AG04449 (cell line): Measurements from ENCODE around the gene PARP15.
"Not testable (repeated sequence)": the region's sequence is repeated elsewhere in the genome, so short reads cannot be mapped to it uniquely, and the experiment has no call there.

Source experiments
- CTCF ChIA-PET: fragments of 350-600 bp; formaldehyde crosslinking; extraction: SDS; loops from one replicate; lab custom pipeline; 2021; ENCODE audit warnings: antibody characterized with exemption; lab: Yijun Ruan, JAX
- POLR2A ChIA-PET: fragments of 400-600, 350-600 bp; formaldehyde crosslinking; extraction: SDS; loops from one replicate; lab custom pipeline; 2020; ENCODE audit warnings: antibody characterized with exemption, inconsistent platforms; lab: Yijun Ruan, JAX
- DNase-seq: peaks from one replicate; pipeline ENCODE4 v3.0.0-alpha.2; 2010; ENCODE audit warnings: low read depth, low spot score
- H3K4me3 ChIP-seq: 2 replicates; pipeline ENCODE4 v1.5.1; 2011; ENCODE audit warnings: low read depth, mild to moderate bottlenecking, control low read depth, low read length
- CTCF ChIP-seq: IDR thresholded peaks from one replicate; pipeline ENCODE4 v1.5.1; 2011; ENCODE audit warnings: mild to moderate bottlenecking, moderate library complexity, low read length, control low read depth, inconsistent platforms; ENCODE audit not compliant: insufficient read depth; ENCODE audit errors: missing control alignments

Gene PARP15

GRCh38 chr3:122636697-122637096 lies 59.2 kb downstream of the PARP15 start:
- ChIA-PET CTCF (no interaction called here), POLR2A (no interaction called here)
- DNase-seq = no peak
- no peak for TF ChIP-seq CTCF
- H3K4me3 ChIP-seq = no peak overlapping the region

GRCh38 chr3:122640437-122640999 lies 63.1 kb downstream of the PARP15 start:
- no peak overlapping the region for H3K4me3 ChIP-seq
- POLR2A ChIA-PET = no interaction called here
- CTCF ChIA-PET = interaction anchor here (0.7 to 1.0 kb wide), 2 partner anchors 9 to 41 kb away, joined by 3 read pairs; no protein-coding TSS in a partner anchor
- no peak for DNase-seq
- no peak for TF ChIP-seq CTCF

GRCh38 chr3:122642935-122643334 lies 65.5 kb downstream of the PARP15 start:
- POLR2A ChIA-PET = no interaction called here
- CTCF ChIA-PET = interaction anchor here (0.9 kb wide), 1 partner anchor 36 kb away, joined by 3 read pairs; no protein-coding TSS in a partner anchor
- no peak for TF ChIP-seq CTCF
- DNase-seq = no peak
- H3K4me3 ChIP-seq = no peak overlapping the region

- DNase-seq = no peak
- POLR2A ChIA-PET = no interaction called here
- TF ChIP-seq CTCF = no peak
- CTCF ChIA-PET = interaction anchor here (1.0 kb wide), 1 partner anchor 33 kb away, joined by 3 read pairs; no protein-coding TSS in a partner anchor
- H3K4me3 ChIP-seq = no peak overlapping the region
Measured at GRCh38 chr3:122646146-122646988, 68.9 kb downstream of the PARP15 start.

- CTCF ChIA-PET, POLR2A ChIA-PET, DNase-seq, H3K4me3 ChIP-seq: not testable (repeated sequence)
Measured at GRCh38 chr3:122651233-122651907, 73.9 kb downstream of the PARP15 start.

- DNase-seq, POLR2A ChIA-PET, H3K4me3 ChIP-seq, CTCF ChIA-PET: not testable (repeated sequence)
Measured at GRCh38 chr3:122651962-122652361, 74.5 kb downstream of the PARP15 start.

GRCh38 chr3:122658336-122658735 lies 80.9 kb downstream of the PARP15 start:
- CTCF ChIA-PET, POLR2A ChIA-PET, DNase-seq, H3K4me3 ChIP-seq: not testable (repeated sequence)
